A673 (cell line): ENCODE data around the gene MC2R.

Experiments
- EZH2 ChIP-seq: fragments of 200-600 bp; sonication (generic); IDR thresholded peaks from 2 replicates; pipeline ENCODE4 v1.6.1; 2017; ENCODE audit warnings: borderline replicate concordance, low read depth, mild to moderate bottlenecking, mixed read lengths, antibody characterized with exemption, low read length; ENCODE audit not compliant: poor library complexity, severe bottlenecking
- TF ChIP-seq, protein P1 (sequence below): fragments of 300-800, 200-600 bp; sonication (generic); conservative IDR thresholded peaks from 2 replicates; pipeline ENCODE4 v1.5.1; 2017; ENCODE audit warnings: low read depth, mild to moderate bottlenecking, antibody characterized with exemption, low read length, moderate library complexity, mixed read lengths

DNA sequence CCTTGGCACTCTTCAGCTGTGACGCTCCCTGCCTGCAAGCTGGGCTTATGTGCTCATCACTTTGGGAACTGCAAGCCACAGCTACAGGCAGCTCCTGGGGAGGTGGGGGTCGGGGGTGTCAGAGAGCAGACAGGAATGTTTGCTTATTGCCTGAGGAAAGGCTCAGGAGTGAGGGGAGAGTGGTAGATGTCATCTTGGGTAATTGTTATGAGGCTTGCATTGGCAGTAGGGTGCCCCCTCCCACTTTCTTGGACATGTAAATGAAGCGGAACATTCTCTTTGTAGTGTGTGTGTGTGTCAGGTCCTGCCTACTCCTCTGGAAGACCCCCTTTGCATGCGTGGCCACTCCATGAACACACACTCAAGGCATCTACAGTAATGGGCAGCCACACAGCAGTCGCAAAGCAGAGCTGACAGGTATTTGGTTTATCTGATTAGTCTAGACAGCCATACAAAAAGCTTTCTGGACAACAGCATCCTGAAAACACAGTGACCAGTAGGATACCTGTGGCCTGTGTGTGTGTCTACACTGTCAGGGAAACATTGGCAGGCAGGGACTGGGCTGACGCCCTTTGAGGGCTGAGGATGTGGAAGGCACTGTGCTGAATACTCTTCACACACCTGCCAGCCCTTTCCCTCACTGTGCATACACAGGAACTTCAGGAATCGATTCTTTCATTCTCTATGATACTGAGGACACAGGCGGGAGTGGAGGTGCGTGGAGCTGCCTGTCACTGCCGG, 17.1 kb upstream of the MC2R start:
- TF ChIP-seq, protein P1, sequence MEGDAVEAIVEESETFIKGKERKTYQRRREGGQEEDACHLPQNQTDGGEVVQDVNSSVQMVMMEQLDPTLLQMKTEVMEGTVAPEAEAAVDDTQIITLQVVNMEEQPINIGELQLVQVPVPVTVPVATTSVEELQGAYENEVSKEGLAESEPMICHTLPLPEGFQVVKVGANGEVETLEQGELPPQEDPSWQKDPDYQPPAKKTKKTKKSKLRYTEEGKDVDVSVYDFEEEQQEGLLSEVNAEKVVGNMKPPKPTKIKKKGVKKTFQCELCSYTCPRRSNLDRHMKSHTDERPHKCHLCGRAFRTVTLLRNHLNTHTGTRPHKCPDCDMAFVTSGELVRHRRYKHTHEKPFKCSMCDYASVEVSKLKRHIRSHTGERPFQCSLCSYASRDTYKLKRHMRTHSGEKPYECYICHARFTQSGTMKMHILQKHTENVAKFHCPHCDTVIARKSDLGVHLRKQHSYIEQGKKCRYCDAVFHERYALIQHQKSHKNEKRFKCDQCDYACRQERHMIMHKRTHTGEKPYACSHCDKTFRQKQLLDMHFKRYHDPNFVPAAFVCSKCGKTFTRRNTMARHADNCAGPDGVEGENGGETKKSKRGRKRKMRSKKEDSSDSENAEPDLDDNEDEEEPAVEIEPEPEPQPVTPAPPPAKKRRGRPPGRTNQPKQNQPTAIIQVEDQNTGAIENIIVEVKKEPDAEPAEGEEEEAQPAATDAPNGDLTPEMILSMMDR: no peak
- TF ChIP-seq EZH2: no peak
